ENCODE data around the gene ABCF2.

The ABCF2 gene

DNA sequence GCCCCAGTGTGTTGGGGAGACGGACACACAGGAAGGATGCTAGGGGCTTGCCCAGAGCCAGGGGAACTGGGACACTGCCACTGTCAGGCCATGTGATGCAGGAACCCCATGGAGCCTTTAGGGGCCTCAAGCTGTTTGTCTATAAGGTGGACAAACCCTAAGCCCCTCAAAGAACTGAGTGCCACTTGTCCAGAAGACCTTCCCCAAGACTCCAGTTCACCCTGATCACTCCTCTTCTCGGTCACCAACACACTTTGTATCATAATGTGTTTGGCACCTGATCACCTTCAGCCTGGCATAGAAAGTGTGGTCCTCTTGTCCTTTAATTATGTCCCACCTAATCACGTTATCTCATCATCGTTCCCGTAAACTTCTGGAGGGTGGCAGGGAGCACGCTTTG, 17.4 kb downstream of the ABCF2 start:
- Mint-ChIP-seq H3K27ac (no peak overlapping the region), H3K27me3 (peaks cover 34% of the 10 kb centered on the region), H3K36me3 (ENCODE audit: low read depth) (peaks cover 35% of the 10 kb centered on the region), H3K9me3 (no peaks in the 10 kb centered on the region), H3K4me3 (no peak overlapping the region), H3K4me1 (ENCODE audit: low read depth) (no peaks in the 10 kb centered on the region)
- intact Hi-C loops (cut with micrococcal nuclease) = no loop called here

GRCh38 chr7:151208253-151208862, 18.6 kb downstream of the ABCF2 start:
- H3K9me3 Mint-ChIP-seq = no peaks in the 10 kb centered on the region
- H3K4me3 Mint-ChIP-seq = no peak overlapping the region
- peaks cover 23% of the 10 kb centered on the region for H3K36me3 Mint-ChIP-seq (ENCODE audit: low read depth)
- no peak overlapping the region for H3K27ac Mint-ChIP-seq
- no peaks in the 10 kb centered on the region for H3K4me1 Mint-ChIP-seq (ENCODE audit: low read depth)
- H3K27me3 Mint-ChIP-seq = peaks cover 45% of the 10 kb centered on the region
- intact Hi-C loops (cut with micrococcal nuclease) = no loop called here

GRCh38 chr7:151207804-151208203, 19.2 kb downstream of the ABCF2 start:
- no peaks in the 10 kb centered on the region for H3K4me1 Mint-ChIP-seq (ENCODE audit: low read depth)
- peaks cover 49% of the 10 kb centered on the region for H3K27me3 Mint-ChIP-seq
- no peak overlapping the region for H3K27ac Mint-ChIP-seq
- H3K4me3 Mint-ChIP-seq = no peak overlapping the region
- peaks cover 17% of the 10 kb centered on the region for H3K36me3 Mint-ChIP-seq (ENCODE audit: low read depth)
- H3K9me3 Mint-ChIP-seq = no peaks in the 10 kb centered on the region
- intact Hi-C loops (cut with micrococcal nuclease) = no loop called here

GRCh38 chr7:151207315-151207714, 19.7 kb downstream of the ABCF2 start:
- Mint-ChIP-seq H3K4me3 (no peak overlapping the region), H3K9me3 (no peaks in the 10 kb centered on the region), H3K27ac (no peak overlapping the region), H3K27me3 (peaks cover 50% of the 10 kb centered on the region), H3K4me1 (ENCODE audit: low read depth) (no peaks in the 10 kb centered on the region), H3K36me3 (ENCODE audit: low read depth) (peaks cover 12% of the 10 kb centered on the region)
- intact Hi-C loops (cut with micrococcal nuclease) = no loop called here

DNA sequence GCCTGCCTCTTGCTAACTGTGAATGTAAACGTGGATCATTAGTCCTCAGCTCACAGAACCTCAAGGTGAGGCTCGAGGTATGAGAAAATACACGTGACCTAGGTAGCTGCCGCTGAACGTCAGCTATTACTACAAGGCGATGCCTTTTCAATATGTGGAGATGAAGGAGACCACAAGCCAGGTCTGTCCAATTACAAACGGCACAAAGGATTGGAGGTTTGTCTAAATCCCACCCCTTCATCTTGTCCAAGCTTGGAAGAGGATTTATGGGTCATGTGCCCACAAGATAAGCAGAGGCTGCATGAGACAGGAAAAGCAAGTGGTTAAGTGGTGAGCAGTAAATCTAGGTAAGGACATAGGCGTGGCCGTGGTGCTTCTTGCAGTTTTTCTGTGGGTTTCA, 20.1 kb downstream of the ABCF2 start:
- Mint-ChIP-seq H3K4me1 (ENCODE audit: low read depth) (no peaks in the 10 kb centered on the region), H3K27me3 (peaks cover 50% of the 10 kb centered on the region), H3K36me3 (ENCODE audit: low read depth) (peaks cover 8% of the 10 kb centered on the region), H3K4me3 (no peak overlapping the region), H3K27ac (no peak overlapping the region), H3K9me3 (no peaks in the 10 kb centered on the region)
- intact Hi-C loops (cut with micrococcal nuclease) = no loop called here

DNA sequence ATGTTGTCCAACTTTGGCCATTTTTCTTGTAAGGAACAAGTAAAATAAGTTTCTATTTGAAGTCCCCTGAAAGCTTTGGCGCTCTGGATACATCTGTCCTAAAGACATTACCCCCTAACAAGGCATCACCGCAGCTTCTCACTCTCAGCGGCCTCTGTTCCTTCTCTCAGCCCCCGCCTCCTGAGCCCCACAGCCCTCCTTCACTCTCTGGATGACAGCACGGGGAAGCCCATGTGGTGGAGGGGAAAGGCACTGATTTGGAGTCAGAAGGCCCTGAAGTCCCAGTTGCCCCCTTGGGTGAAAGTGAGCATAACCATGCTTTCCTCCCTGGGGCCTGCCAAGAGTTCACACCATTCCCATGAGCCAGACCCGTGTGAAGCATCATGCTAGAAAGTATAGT, 21.3 kb downstream of the ABCF2 start:
- H3K9me3 Mint-ChIP-seq = no peaks in the 10 kb centered on the region
- H3K4me3 Mint-ChIP-seq = no peak overlapping the region
- peaks cover 50% of the 10 kb centered on the region for H3K27me3 Mint-ChIP-seq
- no peaks in the 10 kb centered on the region for H3K4me1 Mint-ChIP-seq (ENCODE audit: low read depth)
- intact Hi-C loops (cut with micrococcal nuclease) = no loop called here
- no peak overlapping the region for H3K27ac Mint-ChIP-seq
- peaks cover 4% of the 10 kb centered on the region for H3K36me3 Mint-ChIP-seq (ENCODE audit: low read depth)

GRCh38 chr7:151204383-151205032, 22.5 kb downstream of the ABCF2 start:
- no peak overlapping the region for H3K27ac Mint-ChIP-seq
- no peaks in the 10 kb centered on the region for H3K36me3 Mint-ChIP-seq (ENCODE audit: low read depth)
- no peak overlapping the region for H3K4me3 Mint-ChIP-seq
- H3K9me3 Mint-ChIP-seq = no peaks in the 10 kb centered on the region
- H3K4me1 Mint-ChIP-seq (ENCODE audit: low read depth) = no peaks in the 10 kb centered on the region
- intact Hi-C loops (cut with micrococcal nuclease) = no loop called here
- peaks cover 51% of the 10 kb centered on the region for H3K27me3 Mint-ChIP-seq

- Mint-ChIP-seq H3K4me3 (no peak overlapping the region), H3K27ac (no peak overlapping the region), H3K27me3 (peaks cover 48% of the 10 kb centered on the region), H3K36me3 (ENCODE audit: low read depth) (no peaks in the 10 kb centered on the region), H3K9me3 (no peaks in the 10 kb centered on the region), H3K4me1 (ENCODE audit: low read depth) (no peaks in the 10 kb centered on the region)
- intact Hi-C loops (cut with micrococcal nuclease) = no loop called here
Measured at GRCh38 chr7:151202836-151203235, 24.2 kb downstream of the ABCF2 start.

GRCh38 chr7:151201751-151202150, 25.3 kb downstream of the ABCF2 start:
- peaks cover 38% of the 10 kb centered on the region for H3K27me3 Mint-ChIP-seq
- no peaks in the 10 kb centered on the region for H3K4me1 Mint-ChIP-seq (ENCODE audit: low read depth)
- no peak overlapping the region for H3K4me3 Mint-ChIP-seq
- H3K9me3 Mint-ChIP-seq = no peaks in the 10 kb centered on the region
- intact Hi-C loops (cut with micrococcal nuclease) = no loop called here
- H3K36me3 Mint-ChIP-seq (ENCODE audit: low read depth) = no peaks in the 10 kb centered on the region
- no peak overlapping the region for H3K27ac Mint-ChIP-seq

- peaks cover 34% of the 10 kb centered on the region for H3K27me3 Mint-ChIP-seq
- intact Hi-C loops (cut with micrococcal nuclease) = no loop called here
- H3K27ac Mint-ChIP-seq = no peak overlapping the region
- no peaks in the 10 kb centered on the region for H3K4me1 Mint-ChIP-seq (ENCODE audit: low read depth)
- H3K36me3 Mint-ChIP-seq (ENCODE audit: low read depth) = no peaks in the 10 kb centered on the region
- no peaks in the 10 kb centered on the region for H3K9me3 Mint-ChIP-seq
- H3K4me3 Mint-ChIP-seq = no peak overlapping the region
Measured at GRCh38 chr7:151201344-151201743, 25.7 kb downstream of the ABCF2 start.

DNA sequence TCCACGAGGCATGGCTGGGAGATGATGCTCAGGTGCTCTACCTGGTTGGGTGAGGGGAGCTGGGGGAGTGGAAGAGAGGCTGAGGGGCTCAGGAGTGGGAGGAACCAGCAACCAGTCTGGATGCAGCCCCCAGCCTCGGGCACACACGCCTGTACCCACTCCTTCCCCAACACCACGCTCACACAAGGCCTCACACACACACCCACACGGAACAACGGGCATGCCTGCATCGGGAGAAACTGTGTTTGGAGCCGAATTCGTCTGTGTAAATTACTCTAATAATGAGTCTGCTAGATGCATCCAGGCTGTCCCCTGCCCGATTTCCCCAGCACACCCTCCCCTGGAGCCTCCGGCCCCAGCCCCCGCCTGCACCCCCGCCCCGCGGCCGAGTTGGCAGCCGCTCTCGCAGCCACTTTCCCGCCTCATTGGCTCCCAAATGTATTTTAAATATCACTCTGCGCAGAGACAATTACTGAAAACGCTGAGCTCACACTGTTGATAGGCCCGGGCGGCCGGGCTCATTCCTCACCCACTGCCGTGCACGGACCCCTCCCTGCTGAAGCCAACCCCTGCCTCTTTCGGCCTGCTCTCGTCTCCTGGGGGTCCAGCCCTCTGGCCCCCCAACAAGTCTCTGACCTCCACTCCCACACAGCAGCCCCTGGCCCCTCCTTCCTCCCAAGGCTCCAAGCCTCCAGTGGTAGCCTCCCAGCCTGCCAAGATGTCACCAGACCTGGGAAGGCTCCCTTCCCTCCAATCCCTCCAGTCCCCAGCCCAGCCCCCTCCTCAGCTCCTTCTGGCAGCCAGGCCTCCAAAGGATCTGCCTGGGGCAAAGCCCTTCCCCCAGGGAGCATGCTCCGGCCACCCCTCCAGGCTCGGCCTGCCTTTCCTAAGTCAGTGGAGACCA, 27.8 kb downstream of the ABCF2 start:
- H3K27me3 Mint-ChIP-seq = peaks cover 23% of the 10 kb centered on the region
- H3K27ac Mint-ChIP-seq = no peak overlapping the region
- no peak overlapping the region for H3K4me3 Mint-ChIP-seq
- H3K4me1 Mint-ChIP-seq (ENCODE audit: low read depth) = no peaks in the 10 kb centered on the region
- H3K9me3 Mint-ChIP-seq = no peaks in the 10 kb centered on the region
- no peaks in the 10 kb centered on the region for H3K36me3 Mint-ChIP-seq (ENCODE audit: low read depth)
- intact Hi-C loops (cut with micrococcal nuclease) = no loop called here

- no peaks in the 10 kb centered on the region for H3K4me1 Mint-ChIP-seq (ENCODE audit: low read depth)
- H3K9me3 Mint-ChIP-seq = no peaks in the 10 kb centered on the region
- no peak overlapping the region for H3K4me3 Mint-ChIP-seq
- H3K27ac Mint-ChIP-seq = no peak overlapping the region
- H3K36me3 Mint-ChIP-seq (ENCODE audit: low read depth) = no peaks in the 10 kb centered on the region
- intact Hi-C loops (cut with micrococcal nuclease) = no loop called here
- H3K27me3 Mint-ChIP-seq = peaks cover 17% of the 10 kb centered on the region
Measured at GRCh38 chr7:151197932-151198331, 29.1 kb downstream of the ABCF2 start.

DNA sequence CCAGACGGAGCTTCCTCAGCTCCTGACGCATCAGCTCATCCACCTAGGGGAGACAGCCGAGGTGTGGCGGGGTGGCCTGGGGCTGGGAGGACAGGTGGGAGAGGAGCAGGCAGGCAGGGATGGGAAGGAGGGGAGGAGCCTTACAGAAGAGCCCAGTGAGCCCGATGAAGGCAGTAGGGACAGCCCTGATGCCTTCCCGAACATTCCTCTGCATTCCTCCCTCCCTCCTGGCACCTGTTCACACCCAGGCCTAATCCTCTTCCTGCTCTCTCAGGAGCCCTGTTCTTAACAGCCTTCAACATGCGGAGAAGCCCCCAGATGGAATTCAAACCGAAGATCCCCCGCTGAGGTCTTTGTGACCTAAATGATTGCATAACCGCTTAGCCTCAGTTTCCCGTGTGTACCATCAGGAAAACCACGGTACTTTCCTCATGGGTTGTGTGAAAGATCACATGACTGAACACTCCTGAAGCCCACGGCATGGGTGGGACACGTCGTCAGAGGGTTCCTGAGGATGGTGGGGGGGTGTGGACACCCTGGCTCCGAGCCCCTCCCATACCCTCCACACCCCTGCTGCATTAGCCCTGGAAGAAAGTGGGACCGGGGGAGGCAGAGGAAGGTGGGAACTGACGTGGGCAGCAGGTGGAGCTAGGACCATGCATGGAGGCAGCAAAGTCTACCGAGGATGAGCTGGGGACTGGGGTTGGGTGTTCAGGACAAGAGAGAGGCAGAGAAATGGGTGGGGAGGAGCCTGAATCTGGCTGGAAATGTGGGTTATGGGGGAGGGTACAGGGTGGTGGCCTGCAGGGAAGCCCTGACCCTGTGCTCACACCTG, 31.2 kb downstream of the ABCF2 start:
- H3K4me3 Mint-ChIP-seq = no peak overlapping the region
- no peak overlapping the region for H3K27ac Mint-ChIP-seq
- H3K4me1 Mint-ChIP-seq (ENCODE audit: low read depth) = no peaks in the 10 kb centered on the region
- no peaks in the 10 kb centered on the region for H3K9me3 Mint-ChIP-seq
- intact Hi-C loops (cut with micrococcal nuclease) = no loop called here
- H3K36me3 Mint-ChIP-seq (ENCODE audit: low read depth) = no peaks in the 10 kb centered on the region
- peaks cover 17% of the 10 kb centered on the region for H3K27me3 Mint-ChIP-seq

- Mint-ChIP-seq H3K4me3 (no peak overlapping the region), H3K27ac (no peak overlapping the region), H3K9me3 (no peaks in the 10 kb centered on the region), H3K4me1 (ENCODE audit: low read depth) (no peaks in the 10 kb centered on the region), H3K27me3 (peaks cover 16% of the 10 kb centered on the region), H3K36me3 (ENCODE audit: low read depth) (no peaks in the 10 kb centered on the region)
- intact Hi-C loops (cut with micrococcal nuclease) = no loop called here
Measured at GRCh38 chr7:151194188-151194587, 32.8 kb downstream of the ABCF2 start.

Data from dendritic cell treated with granulocyte-macrophage colony-stimulating factor and Interleukin-4, amounts not matched to agents 40 ng/mL and 50 ng/mL, for 4 days (primary cell).